SK-N-SH treated with all-trans-retinoic acid at 6 μM for 48 hours (cell line): ENCODE results near the gene LRRC56.

ENCODE experiments used
- TSHZ2 ChIP-seq: fragments of 250-450 bp; sonication (Bioruptor Pico); IDR thresholded peaks from 2 replicates; pipeline ENCODE4 v1.5.0; 2020; ENCODE audit warnings: mild to moderate bottlenecking, moderate library complexity
- ZFP30 ChIP-seq: fragments of 450-650 bp; formaldehyde crosslinking; IDR thresholded peaks from 2 replicates; pipeline ENCODE4 v1.5.0; 2022; ENCODE audit warnings: mild to moderate bottlenecking, moderate library complexity
- ZNF565 ChIP-seq: fragments of 450-650 bp; formaldehyde crosslinking; conservative IDR thresholded peaks from 2 replicates; pipeline ENCODE4 v1.5.0; 2020; ENCODE audit warnings: low read depth, mild to moderate bottlenecking, moderate library complexity

GRCh38 chr11:491358-491757 is 46.0 kb upstream of the LRRC56 start:
- TF ChIP-seq ZNF565 (CRISPR knock-in tag) (no peak), ZFP30 (CRISPR knock-in tag) (no peak), TSHZ2 (CRISPR knock-in tag) (no peak)
